IMR-90 (cell line): Measurements from ENCODE around the gene CPB2.

ENCODE experiments used
- CEBPB ChIP-seq: IDR thresholded peaks from 2 replicates; pipeline ENCODE4 v1.6.1; 2012; ENCODE audit warnings: low read depth, low read length, improper control_type of control experiment
- RCOR1 ChIP-seq: IDR thresholded peaks from 2 replicates; pipeline ENCODE4 v1.6.1; 2012; ENCODE audit warnings: mild to moderate bottlenecking, low read length, improper control_type of control experiment; ENCODE audit not compliant: insufficient replicate concordance
- TF ChIP-seq, protein P1 (sequence below): conservative IDR thresholded peaks from 2 replicates; pipeline ENCODE4 v1.5.1; 2012; ENCODE audit warnings: mild to moderate bottlenecking, low read depth, low read length, improper control_type of control experiment

GRCh38 chr13:46079770-46080169 lies 25.1 kb downstream of the CPB2 start:
- TF ChIP-seq, protein P1, sequence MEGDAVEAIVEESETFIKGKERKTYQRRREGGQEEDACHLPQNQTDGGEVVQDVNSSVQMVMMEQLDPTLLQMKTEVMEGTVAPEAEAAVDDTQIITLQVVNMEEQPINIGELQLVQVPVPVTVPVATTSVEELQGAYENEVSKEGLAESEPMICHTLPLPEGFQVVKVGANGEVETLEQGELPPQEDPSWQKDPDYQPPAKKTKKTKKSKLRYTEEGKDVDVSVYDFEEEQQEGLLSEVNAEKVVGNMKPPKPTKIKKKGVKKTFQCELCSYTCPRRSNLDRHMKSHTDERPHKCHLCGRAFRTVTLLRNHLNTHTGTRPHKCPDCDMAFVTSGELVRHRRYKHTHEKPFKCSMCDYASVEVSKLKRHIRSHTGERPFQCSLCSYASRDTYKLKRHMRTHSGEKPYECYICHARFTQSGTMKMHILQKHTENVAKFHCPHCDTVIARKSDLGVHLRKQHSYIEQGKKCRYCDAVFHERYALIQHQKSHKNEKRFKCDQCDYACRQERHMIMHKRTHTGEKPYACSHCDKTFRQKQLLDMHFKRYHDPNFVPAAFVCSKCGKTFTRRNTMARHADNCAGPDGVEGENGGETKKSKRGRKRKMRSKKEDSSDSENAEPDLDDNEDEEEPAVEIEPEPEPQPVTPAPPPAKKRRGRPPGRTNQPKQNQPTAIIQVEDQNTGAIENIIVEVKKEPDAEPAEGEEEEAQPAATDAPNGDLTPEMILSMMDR, result no peak
- TF ChIP-seq CEBPB (no peak), RCOR1 (no peak)
